K562 (cell line): Measurements from ENCODE around the gene SDHC. TPM values are rescaled to one million over a fixed set of nuclear protein-coding genes. Genes with fewer than 3 reads are reported as not detected.
A peak's percentile ranks its signal among the peaks of the same experiment; 100 is the strongest.

ENCODE experiments used
- CHAMP1 ChIP-seq: fragments of 450-650 bp; IDR thresholded peaks from 2 replicates; pipeline ENCODE4 v1.6.1; 2016; ENCODE audit warnings: mild to moderate bottlenecking
- CREM ChIP-seq: IDR thresholded peaks from 2 replicates; pipeline ENCODE4 v1.6.1; 2014; ENCODE audit warnings: antibody characterized with exemption, low read depth
- EP300 ChIP-seq: IDR thresholded peaks from 2 replicates; pipeline ENCODE4 v1.6.1; 2012; ENCODE audit warnings: low read length, improper control_type of control experiment
- GABPB1 ChIP-seq: sonication (generic); formaldehyde crosslinking; IDR thresholded peaks from 2 replicates; pipeline ENCODE4 v1.8.0; 2022; ENCODE audit warnings: mild to moderate bottlenecking, missing genetic modification reagents
- GTF2A2 ChIP-seq: IDR thresholded peaks from 2 replicates; pipeline ENCODE4 v1.6.1; 2016; ENCODE audit warnings: mild to moderate bottlenecking, missing genetic modification characterization, missing compliant biosample characterization
- JUND ChIP-seq, 2 experiments: IDR thresholded peaks; 2 replicates in 1 of 2; 3 replicates in 1 of 2; pipeline ENCODE4 v1.6.1; 2011; ENCODE audit warnings: borderline replicate concordance in 2 of 2, low read depth in 2 of 2, low read length in 2 of 2, improper control_type of control experiment in 1 of 2, missing biosample characterization in 1 of 2, missing genetic modification characterization in 1 of 2, missing genetic modification reagents in 1 of 2
- KAT8 ChIP-seq: fragments of 450-650 bp; IDR thresholded peaks from 2 replicates; pipeline ENCODE4 v1.6.1; 2016; ENCODE audit warnings: low read depth, mild to moderate bottlenecking
- L3MBTL2 ChIP-seq: fragments of 450-650 bp; IDR thresholded peaks from 2 replicates; pipeline ENCODE4 v1.6.1; 2016; ENCODE audit warnings: mild to moderate bottlenecking, moderate library complexity
- MXI1 ChIP-seq: IDR thresholded peaks from 2 replicates; pipeline ENCODE4 v1.6.1; 2011; ENCODE audit warnings: low read depth, mild to moderate bottlenecking, improper control_type of control experiment, low read length
- RREB1 ChIP-seq: fragments of 250-450 bp; sonication (Bioruptor Pico); IDR thresholded peaks from 2 replicates; pipeline ENCODE4 v1.4.0; 2020
- SAFB2 ChIP-seq: fragments of 200-400 bp; formaldehyde crosslinking; IDR thresholded peaks from 2 replicates; pipeline ENCODE4 v1.6.1; 2018; ENCODE audit warnings: borderline replicate concordance, low read length, low read depth, moderate library complexity; ENCODE audit not compliant: severe bottlenecking
- SMAD2 ChIP-seq: fragments of 150-350 bp; IDR thresholded peaks from 2 replicates; pipeline ENCODE4 v1.6.1; 2014; ENCODE audit warnings: low read depth, mild to moderate bottlenecking, low read length
- ZNF766 ChIP-seq: fragments of 200-800 bp; sonication (Bioruptor generic); conservative IDR thresholded peaks from 2 replicates; pipeline ENCODE4 v1.6.1; 2016; ENCODE audit warnings: missing genetic modification characterization, missing compliant biosample characterization
- ZNF785 ChIP-seq: fragments of 250-450 bp; sonication (Bioruptor Pico); IDR thresholded peaks from 2 replicates; pipeline ENCODE4 v1.4.0; 2020; ENCODE audit warnings: mild to moderate bottlenecking
- polyA plus RNA-seq, 8 experiments: library from polyadenylated mRNA; depleted of rRNA in 4 of 8; stranded (reverse) in 5 of 8; unstranded in 3 of 8; fragments of >200 nt; fragmentation: Nextera tagmentation in 2 of 8; fragmentation: Illumina TruSeq in 1 of 8; extraction: Ambion mirVana in 2 of 8; extraction: Trizol in 1 of 8; gene quantifications; 2 replicates each; pipeline versions ENCODE4 v1.2.1 to v1.2.3, GENCODE V29; 2011 to 2014; ENCODE audit warnings: inconsistent platforms in 1 of 8, missing spikeins in 1 of 8
- total RNA-seq, 7 experiments: library from RNA; depleted of rRNA in 6 of 7; stranded (reverse); fragments of >200 nt in 6 of 7; fragmentation: Illumina TruSeq in 2 of 7; extraction: Trizol in 2 of 7; gene quantifications; 2 replicates each; pipeline versions ENCODE4 v1.2.1 to v1.2.3, GENCODE V29; 2011 to 2021; ENCODE audit warnings: low replicate concordance in 1 of 7
- TF ChIP-seq, protein P1 (sequence below): fragments of 450-650 bp; conservative IDR thresholded peaks from 2 replicates; pipeline ENCODE4 v1.6.1; 2016; ENCODE audit warnings: missing genetic modification characterization, low read depth, mild to moderate bottlenecking, missing compliant biosample characterization, moderate library complexity
- TF ChIP-seq, protein P2 (sequence below): fragments of 250-450 bp; sonication (Bioruptor Pico); IDR thresholded peaks from 2 replicates; pipeline ENCODE4 v1.8.0; 2022; ENCODE audit warnings: inconsistent platforms, mild to moderate bottlenecking, moderate library complexity, borderline replicate concordance

Gene SDHC
- total and polyA plus RNA-seq, 9 of the 15 experiments (the other 6 are each of a cell fraction or from before 2014, with no cell fraction given): 7.7 to 309 (median 174) TPM

GRCh38 chr1:161389691-161390558 is 75.7 kb downstream of the SDHC start (continued):
- TF ChIP-seq GABPB1 (CRISPR knock-in tag): peak; percentile 95
- no peak for TF ChIP-seq CHAMP1
- TF ChIP-seq JUND (IDR thresholded peaks at IDR 0.05; ENCODE audit: borderline replicate concordance, low read depth, low read length): peak; percentile 89
- TF ChIP-seq JUND (tag; IDR thresholded peaks at IDR 0.05; ENCODE audit: borderline replicate concordance, low read depth, low read length): peak; percentile 84; the same call in 2 of the 3 replicates
- TF ChIP-seq, protein P1, sequence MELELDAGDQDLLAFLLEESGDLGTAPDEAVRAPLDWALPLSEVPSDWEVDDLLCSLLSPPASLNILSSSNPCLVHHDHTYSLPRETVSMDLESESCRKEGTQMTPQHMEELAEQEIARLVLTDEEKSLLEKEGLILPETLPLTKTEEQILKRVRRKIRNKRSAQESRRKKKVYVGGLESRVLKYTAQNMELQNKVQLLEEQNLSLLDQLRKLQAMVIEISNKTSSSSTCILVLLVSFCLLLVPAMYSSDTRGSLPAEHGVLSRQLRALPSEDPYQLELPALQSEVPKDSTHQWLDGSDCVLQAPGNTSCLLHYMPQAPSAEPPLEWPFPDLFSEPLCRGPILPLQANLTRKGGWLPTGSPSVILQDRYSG (tag): peak; percentile 71; the same call in 1 of the 2 replicates
- no peak for TF ChIP-seq KAT8
- peak; percentile 79 for TF ChIP-seq ZNF766 (CRISPR knock-in tag)
- TF ChIP-seq EP300: peak; percentile 14; the same call in 1 of the 2 replicates
- no peak for TF ChIP-seq ZNF785 (CRISPR knock-in tag)
- no peak for TF ChIP-seq SMAD2
- TF ChIP-seq SAFB2: no peak
- TF ChIP-seq, protein P2, sequence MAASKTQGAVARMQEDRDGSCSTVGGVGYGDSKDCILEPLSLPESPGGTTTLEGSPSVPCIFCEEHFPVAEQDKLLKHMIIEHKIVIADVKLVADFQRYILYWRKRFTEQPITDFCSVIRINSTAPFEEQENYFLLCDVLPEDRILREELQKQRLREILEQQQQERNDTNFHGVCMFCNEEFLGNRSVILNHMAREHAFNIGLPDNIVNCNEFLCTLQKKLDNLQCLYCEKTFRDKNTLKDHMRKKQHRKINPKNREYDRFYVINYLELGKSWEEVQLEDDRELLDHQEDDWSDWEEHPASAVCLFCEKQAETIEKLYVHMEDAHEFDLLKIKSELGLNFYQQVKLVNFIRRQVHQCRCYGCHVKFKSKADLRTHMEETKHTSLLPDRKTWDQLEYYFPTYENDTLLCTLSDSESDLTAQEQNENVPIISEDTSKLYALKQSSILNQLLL (CRISPR knock-in tag): no peak
- no peak for TF ChIP-seq GTF2A2
- no peak for TF ChIP-seq MXI1
- 0 out of 2 replicates have a peak, but pooled peaks have one; percentile 40 for TF ChIP-seq RREB1 (CRISPR knock-in tag)
- peak; percentile 83 for TF ChIP-seq CREM
- peak; percentile 96 for TF ChIP-seq L3MBTL2
